Fibroblast of the aortic adventitia (primary cell): ENCODE results near the gene FBLN1. TPM values are rescaled to one million over a fixed set of nuclear protein-coding genes. Genes with fewer than 3 reads are reported as not detected.

Experiments
- DNase-seq: peaks from one replicate; pipeline ENCODE4 v3.0.0-alpha.2; 2010; ENCODE audit warnings: low read depth
- H3K4me3 ChIP-seq: 2 replicates; pipeline ENCODE4 v1.5.1; 2011; ENCODE audit warnings: low read depth, mild to moderate bottlenecking, control low read depth, low read length, moderate library complexity
- total RNA-seq: library from RNA; depleted of rRNA; stranded (reverse); fragments of >200 nt; gene quantifications from 2 replicates; pipeline ENCODE4 v1.2.3, GENCODE V29; 2012; ENCODE audit warnings: low replicate concordance
- TF ChIP-seq, protein P1 (sequence below): IDR thresholded peaks from 2 replicates; pipeline ENCODE4 v1.5.1; 2011; ENCODE audit warnings: mild to moderate bottlenecking, low read length, control low read depth, inconsistent platforms; ENCODE audit not compliant: insufficient read depth

The FBLN1 gene
- total RNA-seq, 1 donor: 561 TPM

DNA sequence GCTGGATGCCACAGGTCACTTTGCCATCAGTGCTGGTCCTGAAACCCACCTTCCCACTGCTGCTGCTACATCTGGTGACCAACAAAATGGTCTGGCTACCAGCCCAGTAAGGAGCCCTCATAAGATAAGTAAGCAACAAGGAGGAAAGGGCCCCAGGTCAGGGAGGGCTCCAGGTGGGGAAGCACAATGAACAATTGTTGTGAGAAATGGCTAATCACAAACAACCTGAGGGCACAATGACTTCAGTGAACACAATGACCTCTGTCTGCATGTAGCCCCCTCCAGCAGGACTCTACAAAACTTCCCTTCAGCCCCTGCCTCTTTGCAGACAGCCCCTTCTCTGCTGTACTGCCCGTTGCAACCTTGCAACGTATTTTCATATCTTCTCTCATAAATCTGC is 19.4 kb upstream of the FBLN1 start:
- TF ChIP-seq, protein P1, sequence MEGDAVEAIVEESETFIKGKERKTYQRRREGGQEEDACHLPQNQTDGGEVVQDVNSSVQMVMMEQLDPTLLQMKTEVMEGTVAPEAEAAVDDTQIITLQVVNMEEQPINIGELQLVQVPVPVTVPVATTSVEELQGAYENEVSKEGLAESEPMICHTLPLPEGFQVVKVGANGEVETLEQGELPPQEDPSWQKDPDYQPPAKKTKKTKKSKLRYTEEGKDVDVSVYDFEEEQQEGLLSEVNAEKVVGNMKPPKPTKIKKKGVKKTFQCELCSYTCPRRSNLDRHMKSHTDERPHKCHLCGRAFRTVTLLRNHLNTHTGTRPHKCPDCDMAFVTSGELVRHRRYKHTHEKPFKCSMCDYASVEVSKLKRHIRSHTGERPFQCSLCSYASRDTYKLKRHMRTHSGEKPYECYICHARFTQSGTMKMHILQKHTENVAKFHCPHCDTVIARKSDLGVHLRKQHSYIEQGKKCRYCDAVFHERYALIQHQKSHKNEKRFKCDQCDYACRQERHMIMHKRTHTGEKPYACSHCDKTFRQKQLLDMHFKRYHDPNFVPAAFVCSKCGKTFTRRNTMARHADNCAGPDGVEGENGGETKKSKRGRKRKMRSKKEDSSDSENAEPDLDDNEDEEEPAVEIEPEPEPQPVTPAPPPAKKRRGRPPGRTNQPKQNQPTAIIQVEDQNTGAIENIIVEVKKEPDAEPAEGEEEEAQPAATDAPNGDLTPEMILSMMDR: no peak
- no peak overlapping the region for H3K4me3 ChIP-seq
- no peak for DNase-seq

DNA sequence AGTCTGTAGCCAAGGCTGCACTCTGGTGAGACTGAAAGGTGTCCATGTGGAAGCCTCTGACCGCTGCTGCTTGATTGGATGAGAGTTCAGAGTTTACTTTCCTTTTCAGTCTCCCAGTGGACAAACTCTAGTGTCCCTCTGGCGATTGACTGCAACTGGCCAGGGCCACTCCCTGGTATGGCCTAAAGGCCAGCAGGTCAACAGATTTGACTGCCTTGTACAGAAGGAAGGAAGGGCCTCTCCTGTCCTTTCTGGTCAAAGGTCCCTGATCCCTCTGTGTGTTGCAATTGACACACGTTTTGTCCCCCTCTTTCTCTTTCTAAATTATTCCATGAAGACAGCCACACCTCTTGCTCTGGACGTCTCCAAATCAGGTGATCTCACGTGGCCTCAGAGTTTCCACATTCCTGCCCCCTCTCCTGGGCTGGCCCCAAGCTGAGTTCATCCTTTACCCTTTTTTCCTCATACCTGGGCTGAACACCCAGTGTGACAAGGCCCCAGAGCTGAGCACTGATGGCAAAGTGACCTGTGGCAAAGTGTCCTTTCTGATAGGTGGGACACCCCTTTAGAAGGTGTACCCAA is 18.7 kb upstream of the FBLN1 start:
- TF ChIP-seq, protein P1: no peak
- H3K4me3 ChIP-seq: no peak overlapping the region
- DNase-seq: no peak

DNA sequence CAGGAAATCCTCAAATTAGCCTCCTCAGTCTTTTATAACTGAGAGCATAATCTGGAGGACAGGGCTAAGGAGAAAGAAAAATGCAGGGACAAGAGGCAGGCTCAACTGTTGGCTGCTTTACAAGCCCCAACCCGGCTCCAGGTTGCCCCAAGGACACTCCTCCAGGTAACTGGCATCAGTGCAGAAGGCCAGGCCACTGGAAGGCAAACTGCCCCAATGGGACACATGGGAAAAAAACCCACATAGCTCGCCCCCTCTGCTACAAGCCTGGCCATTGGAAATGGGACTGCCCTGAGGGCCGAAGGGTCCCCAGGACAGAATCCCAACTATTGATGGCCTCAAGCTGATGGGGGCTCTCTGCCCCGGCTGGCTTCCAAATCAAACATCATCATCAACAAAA is 17.9 kb upstream of the FBLN1 start:
- no peak for DNase-seq
- H3K4me3 ChIP-seq: no peak overlapping the region
- TF ChIP-seq, protein P1: no peak

DNA sequence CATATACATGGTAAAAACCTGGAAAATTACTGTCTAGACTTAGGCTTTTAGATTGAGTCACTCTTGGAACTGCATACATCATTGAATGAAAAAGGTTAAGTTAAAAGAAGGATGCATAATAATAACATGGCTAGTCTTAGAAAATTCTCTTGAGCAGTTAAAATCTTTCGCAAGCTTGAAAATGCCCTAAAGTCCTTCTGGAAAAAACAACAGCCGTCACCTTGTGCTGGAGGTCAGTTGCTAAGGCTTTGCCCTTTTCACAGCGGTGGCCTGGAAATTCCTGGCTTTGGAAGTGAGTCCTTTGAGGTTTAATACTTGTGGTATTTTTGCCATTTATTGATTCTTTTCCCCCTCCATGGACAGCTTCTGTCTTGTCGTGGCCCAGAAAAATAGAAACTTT is 17.4 kb upstream of the FBLN1 start:
- DNase-seq: no peak
- H3K4me3 ChIP-seq: no peak overlapping the region
- TF ChIP-seq, protein P1: no peak

DNA sequence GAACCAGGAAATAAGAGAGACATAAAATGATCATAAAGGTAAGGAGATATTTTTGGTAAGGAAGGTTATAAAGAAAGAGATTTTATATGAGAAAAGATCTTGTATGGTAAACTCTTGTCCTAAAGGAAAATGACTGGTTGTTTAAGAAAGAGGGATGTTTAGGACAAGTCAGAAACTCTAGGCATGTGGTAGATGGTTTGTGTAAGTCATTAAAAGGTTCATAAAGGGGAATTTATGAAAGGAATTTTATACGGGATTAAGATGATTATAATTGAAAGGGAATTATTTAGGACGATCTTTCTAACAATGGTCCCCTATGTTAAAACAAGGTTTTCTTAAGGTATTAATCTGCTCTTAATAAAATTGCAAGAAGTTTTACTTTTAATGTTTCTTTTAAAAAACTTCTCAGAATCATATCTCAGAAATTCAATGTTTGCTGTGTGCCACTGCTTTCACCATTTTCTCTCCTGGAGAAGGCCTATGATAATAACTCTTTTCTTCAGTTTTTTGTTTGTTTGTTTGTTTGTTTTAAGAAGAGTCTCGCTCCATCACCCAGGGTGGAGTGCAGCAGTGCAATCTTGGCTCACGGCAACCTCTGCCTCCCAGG is 13.8 kb upstream of the FBLN1 start:
- no peak overlapping the region for H3K4me3 ChIP-seq
- no peak for DNase-seq
- TF ChIP-seq, protein P1: no peak

DNA sequence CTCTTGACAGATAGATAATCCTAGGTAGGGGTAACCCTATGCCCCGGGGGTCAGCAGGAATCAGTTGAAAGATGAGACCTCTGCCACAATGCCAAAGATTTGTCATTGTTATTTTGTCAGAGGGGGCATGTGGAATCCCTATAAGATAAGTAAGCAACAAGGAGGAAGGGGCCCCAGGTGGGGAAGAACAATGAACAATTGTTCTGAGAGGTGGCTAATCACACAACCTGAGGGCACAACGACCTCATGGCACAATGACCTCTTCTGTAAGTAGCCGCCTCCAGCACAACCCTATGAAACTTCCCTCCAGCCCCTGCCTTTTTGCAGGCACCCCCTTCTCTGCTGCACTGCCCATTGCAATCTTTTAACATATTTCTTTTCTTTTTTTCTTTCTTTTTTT is 11.8 kb upstream of the FBLN1 start:
- DNase-seq: no peak
- TF ChIP-seq, protein P1: no peak
- no peak overlapping the region for H3K4me3 ChIP-seq

DNA sequence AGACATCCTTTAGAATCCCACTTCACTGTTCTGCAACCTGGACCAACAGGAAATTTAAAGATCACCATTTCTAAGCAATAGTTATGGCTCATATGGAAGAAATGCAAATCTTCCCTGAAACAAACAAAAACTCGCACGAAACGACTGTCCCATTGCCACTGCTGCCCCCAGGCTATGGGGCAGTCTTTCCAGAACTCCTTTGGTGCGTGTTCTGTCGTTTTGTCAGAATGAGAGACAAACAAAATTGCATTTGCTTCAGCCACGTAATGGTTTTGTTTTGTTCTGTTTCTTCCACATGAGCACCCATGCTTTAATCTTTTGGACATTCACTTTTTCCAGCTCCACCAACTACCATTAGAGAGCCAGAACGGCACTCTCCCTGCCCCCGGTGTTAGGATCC is 10.8 kb upstream of the FBLN1 start:
- DNase-seq: no peak
- TF ChIP-seq, protein P1: no peak

More for the DNA sequence above, 10.8 kb upstream of the FBLN1 start:
- H3K4me3 ChIP-seq: no peak overlapping the region
